Measurements from ENCODE around the gene CAPN8.

The CAPN8 gene

GRCh38 chr1:223492044-223492443 is 173.5 kb downstream of the CAPN8 start:
- no peaks in the 10 kb centered on the region for H3K27me3 ChIP-seq (ENCODE audit: insufficient read depth, low read depth, severe bottlenecking)
- H3K9me3 ChIP-seq (ENCODE audit: severe bottlenecking), result no peaks in the 10 kb centered on the region
- H3K36me3 ChIP-seq, result no peaks in the 10 kb centered on the region
- no peak overlapping the region for H3K4me3 ChIP-seq (ENCODE audit: low read depth, low read length)
- TF ChIP-seq CTCF (IDR thresholded peaks at IDR 0.05; ENCODE audit: low read depth, low read length), result no peak
- DNase-seq, result no peak
- H3K27ac ChIP-seq, result no peak overlapping the region

Measured in WERI-Rb-1 (cell line).